ENCODE data around the gene TLK1.
"Not testable (repeated sequence)": the region's sequence is repeated elsewhere in the genome, so short reads cannot be mapped to it uniquely, and the experiment has no call there.

TLK1 gene

DNA sequence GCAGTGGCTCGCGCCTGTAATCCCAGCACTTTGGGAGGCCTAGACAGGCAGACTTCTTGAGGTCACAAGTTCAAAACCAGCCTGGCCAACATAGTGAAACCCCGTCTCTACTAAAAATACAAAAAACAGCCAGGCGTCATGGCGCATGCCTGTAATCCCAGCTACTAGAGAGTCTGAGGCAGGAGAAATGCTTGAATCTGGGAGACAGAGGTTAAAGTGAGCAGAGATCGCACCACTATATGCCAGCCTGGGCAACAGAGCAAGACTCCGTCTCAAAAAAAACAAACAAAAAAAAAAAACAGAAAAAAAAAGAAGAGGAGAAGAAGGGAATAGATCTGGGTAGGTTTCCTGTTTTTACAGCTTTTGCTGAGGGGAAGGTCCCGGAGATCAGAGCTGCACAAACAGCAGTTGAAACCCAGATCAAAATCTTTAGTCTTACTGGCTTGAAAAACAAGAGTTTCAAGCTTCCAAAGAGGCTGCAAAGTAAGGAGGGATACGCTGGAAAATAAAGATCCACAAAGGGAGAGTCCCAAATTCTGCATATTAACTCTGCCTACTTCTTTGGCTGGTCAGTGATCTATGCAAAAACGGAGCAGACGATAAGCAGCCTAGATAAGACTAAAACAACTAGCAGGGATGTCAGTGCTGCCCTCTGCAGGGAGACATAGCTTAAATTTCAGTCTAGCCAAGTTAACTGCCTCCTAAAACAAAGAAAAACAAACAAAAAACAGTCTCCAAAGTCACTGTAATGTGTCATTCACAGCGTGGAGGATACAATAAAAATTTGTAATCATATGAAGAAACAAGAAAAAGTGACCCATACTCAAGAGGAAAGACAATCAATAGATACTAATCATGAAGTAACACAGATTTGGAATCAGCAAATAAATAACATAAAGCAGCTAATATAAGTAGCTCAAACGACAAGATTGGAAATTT, 74.1 kb downstream of the TLK1 start:
- in situ Hi-C loops (cut with MboI; ENCODE audit: low sequenced_read_pairs): no loop called here

- in situ Hi-C loops (cut with MboI; ENCODE audit: low sequenced_read_pairs): no loop called here
Observed at GRCh38 chr2:171084128-171084527, 76.6 kb downstream of the TLK1 start.

- in situ Hi-C loops (cut with MboI; ENCODE audit: low sequenced_read_pairs): no loop called here
Observed at GRCh38 chr2:171083451-171083850, 77.2 kb downstream of the TLK1 start.

- in situ Hi-C loops (cut with MboI; ENCODE audit: low sequenced_read_pairs): no loop called here
Observed at GRCh38 chr2:171081649-171082111, 79.0 kb downstream of the TLK1 start.

GRCh38 chr2:171080607-171081006, 80.1 kb downstream of the TLK1 start:
- in situ Hi-C loops (cut with MboI; ENCODE audit: low sequenced_read_pairs): no loop called here

DNA sequence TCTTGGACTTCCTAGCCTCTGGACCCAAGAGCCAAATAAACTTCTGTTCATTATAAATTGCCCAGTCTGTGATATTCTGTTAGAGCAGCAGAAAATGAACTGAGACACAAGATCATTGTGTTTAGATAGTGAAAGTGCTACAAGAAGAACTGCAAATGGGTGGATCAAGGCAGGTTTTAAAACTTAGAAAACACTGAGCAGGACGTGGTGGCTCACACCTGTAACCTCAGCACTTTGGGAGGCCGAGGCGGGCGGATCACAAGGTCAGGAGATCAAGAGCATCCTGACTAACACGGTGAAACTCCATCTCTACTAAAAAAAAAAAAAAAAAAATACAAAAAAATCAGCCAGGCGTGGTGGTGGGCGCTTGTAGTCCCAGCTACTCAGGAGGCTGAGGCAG, 84.3 kb downstream of the TLK1 start:
- in situ Hi-C loops (cut with MboI; ENCODE audit: low sequenced_read_pairs): not testable (repeated sequence)

DNA sequence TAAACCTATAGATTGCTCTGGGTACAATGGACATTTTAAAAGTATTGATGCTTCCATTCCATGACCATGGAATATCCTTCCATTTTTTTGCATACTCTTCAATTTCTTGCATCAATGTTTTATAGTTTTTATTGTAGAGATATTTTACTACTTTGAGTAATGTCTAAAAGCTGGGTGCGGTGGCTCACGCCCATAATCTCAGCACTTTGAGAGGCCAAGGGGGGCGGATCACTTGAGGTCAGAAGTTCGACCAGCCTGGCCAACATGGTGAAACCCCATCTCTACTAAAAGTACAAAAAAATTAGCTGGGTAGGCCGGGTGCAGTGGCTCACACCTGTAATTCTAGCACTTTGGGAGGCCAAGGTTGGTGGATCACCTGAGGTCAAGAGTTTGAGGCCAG, 88.5 kb downstream of the TLK1 start:
- in situ Hi-C loops (cut with MboI; ENCODE audit: low sequenced_read_pairs): no loop called here

DNA sequence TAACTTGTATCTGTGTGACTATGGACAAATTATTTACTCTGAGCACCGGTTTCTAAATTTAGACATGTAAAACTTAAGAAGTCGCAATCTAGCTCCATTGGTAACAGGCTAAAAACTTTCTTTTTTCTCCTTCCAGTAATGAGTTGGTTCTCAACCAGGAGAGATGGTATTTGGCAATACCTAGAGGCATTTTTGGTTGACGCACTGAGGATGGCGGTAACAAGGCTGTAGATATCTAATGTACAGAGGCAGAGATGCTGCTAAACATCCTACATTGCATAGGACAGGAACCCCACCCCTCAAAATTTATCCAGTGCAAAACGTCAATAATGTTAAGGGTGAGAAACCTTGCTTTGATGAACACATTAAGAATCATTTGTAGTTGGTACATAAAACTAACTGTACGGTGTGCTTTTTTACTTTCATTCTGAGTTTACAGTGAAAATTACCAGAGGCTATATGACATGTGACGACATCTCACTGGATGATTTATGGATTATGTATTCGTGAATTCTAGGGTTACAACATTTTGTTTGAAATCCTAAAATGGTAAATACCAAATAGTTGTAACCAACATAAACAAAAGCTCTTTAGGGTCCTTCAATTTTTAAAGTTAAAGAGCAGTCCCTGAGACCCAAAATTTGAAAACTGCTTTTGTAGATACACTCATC, 91.3 kb downstream of the TLK1 start:
- in situ Hi-C loops (cut with MboI; ENCODE audit: low sequenced_read_pairs): no loop called here

DNA sequence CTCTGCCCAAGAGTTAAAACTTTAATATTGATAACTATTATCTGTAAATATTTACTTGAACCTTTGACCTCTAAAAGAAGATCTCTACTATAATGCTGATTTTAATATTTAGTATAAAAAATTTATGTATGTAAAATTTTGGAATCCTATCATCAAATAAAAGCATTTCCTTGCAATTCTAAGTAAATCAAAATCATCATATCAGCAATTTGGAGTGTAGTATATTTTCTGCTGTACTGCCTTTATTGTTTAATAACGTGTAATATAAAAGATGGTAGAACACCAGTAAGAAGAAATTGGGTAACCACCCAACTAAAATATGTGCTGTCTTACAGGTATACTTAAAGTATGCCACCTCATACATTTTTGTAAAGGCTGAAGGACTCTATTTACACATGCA, 94.6 kb downstream of the TLK1 start:
- in situ Hi-C loops (cut with MboI; ENCODE audit: low sequenced_read_pairs): no loop called here

- in situ Hi-C loops (cut with MboI; ENCODE audit: low sequenced_read_pairs): no loop called here
Observed at GRCh38 chr2:171057575-171057974, 103.1 kb downstream of the TLK1 start.

- in situ Hi-C loops (cut with MboI; ENCODE audit: low sequenced_read_pairs): no loop called here
Observed at GRCh38 chr2:171056307-171056706, 104.4 kb downstream of the TLK1 start.

DNA sequence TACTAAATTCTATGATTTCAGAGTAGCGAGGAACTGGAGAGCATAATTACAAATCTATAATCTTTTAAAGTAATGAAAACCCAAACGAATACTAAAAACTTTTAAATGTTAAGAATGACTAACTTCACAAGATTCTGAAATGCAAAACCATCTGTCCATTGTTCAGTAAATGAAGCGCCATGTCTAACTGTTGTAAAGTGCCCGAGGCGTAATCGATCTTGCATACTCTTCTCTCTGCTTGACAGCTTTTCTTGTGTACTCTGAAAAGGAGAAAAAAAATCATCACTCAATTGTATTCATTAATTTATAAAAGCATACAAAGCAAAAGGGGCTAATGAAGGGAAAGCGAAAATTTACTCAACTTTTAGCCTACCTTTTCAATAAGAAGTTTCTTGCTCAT, 111.0 kb downstream of the TLK1 start:
- in situ Hi-C loops (cut with MboI; ENCODE audit: low sequenced_read_pairs): no loop called here

GRCh38 chr2:171046048-171046560, 114.6 kb downstream of the TLK1 start:
- in situ Hi-C loops (cut with MboI; ENCODE audit: low sequenced_read_pairs): no loop called here

DNA sequence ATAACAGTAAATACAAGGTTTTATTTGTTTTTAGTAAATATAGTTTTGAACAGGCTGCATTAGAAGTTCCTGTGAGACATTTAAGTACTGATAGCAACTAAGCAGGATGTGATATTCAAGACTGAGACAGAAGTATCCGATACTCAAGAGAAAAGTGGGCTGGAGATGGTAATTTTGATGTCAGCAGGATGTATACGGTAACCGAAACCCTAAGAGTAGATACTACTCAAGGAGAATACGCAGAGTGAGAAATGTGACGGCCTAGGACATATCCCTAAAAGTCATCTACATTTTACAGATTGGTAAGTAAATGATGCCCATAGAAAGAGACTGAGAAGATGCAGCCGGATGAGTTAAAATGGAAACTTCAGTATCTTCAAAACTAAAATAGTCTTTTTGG, 116.3 kb downstream of the TLK1 start:
- in situ Hi-C loops (cut with MboI; ENCODE audit: low sequenced_read_pairs): no loop called here

GRCh38 chr2:171042253-171042969, 118.3 kb downstream of the TLK1 start:
- in situ Hi-C loops (cut with MboI; ENCODE audit: low sequenced_read_pairs): no loop called here

- in situ Hi-C loops (cut with MboI; ENCODE audit: low sequenced_read_pairs): no loop called here
Observed at GRCh38 chr2:171036532-171036931, 124.2 kb downstream of the TLK1 start.

DNA sequence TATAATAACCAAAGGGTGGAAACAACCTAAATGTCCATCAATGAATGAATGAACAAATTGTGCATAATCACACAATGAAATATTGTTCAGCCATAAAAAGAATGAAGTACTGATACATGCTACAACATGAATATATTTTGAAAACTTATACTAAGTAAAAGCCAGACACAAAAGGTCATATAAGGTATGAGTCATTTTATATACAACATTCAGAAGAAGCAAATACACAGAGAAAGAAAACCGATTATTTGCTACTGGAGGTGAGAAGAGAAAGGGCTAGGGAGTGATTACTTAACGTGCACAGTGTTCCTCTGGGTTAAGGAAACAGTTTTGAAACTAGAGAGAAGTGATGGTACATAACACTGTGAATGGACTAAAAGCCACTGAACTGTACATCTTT, 126.4 kb downstream of the TLK1 start:
- in situ Hi-C loops (cut with MboI; ENCODE audit: low sequenced_read_pairs): no loop called here

DNA sequence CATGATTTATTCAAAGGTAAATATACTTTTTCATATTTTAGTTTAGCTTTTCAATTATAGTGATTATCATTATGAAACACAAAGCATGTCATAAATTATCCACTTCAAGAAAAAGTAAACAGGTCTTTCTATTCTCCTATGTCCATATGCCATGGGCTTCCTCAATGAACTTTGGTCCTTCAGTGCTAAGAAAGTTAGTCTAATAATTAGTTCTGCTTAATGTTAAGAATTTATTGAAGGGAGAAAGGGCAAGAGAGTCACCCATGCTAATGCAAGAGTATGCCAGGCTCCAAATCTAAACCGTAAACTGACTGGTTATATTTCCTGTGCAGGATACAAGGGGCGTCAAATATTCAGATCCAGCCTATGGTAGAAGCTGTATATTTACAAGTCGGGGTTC, 135.5 kb downstream of the TLK1 start:
- in situ Hi-C loops (cut with MboI; ENCODE audit: low sequenced_read_pairs): no loop called here

- in situ Hi-C loops (cut with MboI; ENCODE audit: low sequenced_read_pairs): no loop called here
Observed at GRCh38 chr2:171018522-171018921, 142.2 kb downstream of the TLK1 start.

DNA sequence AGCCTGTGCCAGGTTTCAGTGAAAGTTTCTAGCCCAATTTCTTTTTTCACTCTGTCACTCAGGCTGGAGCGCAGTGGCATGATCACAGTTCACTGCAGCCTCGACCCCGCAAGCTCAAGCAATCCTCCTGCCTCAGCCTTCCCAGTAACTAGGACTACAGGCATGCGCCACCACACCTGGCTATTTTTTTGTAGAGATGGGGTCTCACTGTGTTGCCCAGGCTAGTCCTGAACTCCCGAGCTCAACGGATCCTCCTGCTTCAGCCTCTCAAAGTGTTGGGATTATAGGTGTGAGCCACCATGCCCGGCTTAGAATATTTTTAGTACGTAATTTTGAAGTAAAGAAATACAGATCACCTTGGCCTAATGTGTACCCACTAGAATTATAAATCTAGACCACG, 144.6 kb downstream of the TLK1 start:
- in situ Hi-C loops (cut with MboI; ENCODE audit: low sequenced_read_pairs): no loop called here

GRCh38 chr2:171013851-171014250, 146.8 kb downstream of the TLK1 start:
- in situ Hi-C loops (cut with MboI; ENCODE audit: low sequenced_read_pairs): no loop called here

All from hTERT RPE-1 (cell line).